HL-60/S4 treated with retinoic acid at 250 ng/mL for 4 days and 3 days (cell line): ENCODE results near the gene EXOC7.

Experiments
- in situ Hi-C: fragments of 300-500 bp; cut with MboI; formaldehyde crosslinking; loops from 2 replicates; pipeline ENCODE4 v1.7.0; 2022; ENCODE audit warnings: low sequenced_read_pairs

Gene EXOC7

DNA sequence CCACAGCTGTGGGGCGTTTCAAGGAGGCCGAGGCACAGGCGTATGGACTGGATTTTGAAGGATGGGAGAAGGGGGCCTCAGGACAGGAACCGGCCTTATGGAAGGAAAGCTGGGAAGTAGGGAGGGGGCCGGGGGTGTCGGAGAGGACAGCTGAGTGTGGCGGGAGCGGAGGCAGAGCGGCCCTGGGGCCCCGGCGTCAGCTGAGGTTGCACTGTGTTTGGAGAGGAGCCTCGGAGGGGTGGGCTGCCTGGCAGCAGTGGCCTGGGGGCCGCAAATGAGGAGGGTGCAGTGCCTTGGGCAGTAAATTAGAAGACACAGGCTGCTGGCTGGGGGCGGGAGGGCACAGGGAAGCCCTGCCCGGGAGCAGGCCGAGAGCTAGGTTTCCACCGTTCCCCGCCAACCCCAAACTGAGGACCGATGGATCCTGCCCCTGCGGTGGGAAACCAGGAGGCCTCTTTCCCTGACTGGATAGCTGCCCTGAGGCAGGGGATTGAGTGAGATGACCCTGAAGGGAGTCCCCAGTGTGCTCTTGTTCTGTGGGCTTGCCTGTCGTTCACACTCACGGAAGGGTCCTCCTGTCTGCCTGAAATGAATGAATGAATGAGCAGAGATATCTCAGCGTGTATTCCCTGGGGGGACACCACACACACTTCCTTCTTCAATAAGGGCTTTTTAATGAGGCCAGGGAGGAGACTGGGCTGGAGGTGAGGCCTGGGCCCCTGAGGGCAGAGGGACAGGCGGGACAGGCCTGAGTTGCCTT, 19.0 kb upstream of the EXOC7 start:
- in situ Hi-C loops = no loop called here

DNA sequence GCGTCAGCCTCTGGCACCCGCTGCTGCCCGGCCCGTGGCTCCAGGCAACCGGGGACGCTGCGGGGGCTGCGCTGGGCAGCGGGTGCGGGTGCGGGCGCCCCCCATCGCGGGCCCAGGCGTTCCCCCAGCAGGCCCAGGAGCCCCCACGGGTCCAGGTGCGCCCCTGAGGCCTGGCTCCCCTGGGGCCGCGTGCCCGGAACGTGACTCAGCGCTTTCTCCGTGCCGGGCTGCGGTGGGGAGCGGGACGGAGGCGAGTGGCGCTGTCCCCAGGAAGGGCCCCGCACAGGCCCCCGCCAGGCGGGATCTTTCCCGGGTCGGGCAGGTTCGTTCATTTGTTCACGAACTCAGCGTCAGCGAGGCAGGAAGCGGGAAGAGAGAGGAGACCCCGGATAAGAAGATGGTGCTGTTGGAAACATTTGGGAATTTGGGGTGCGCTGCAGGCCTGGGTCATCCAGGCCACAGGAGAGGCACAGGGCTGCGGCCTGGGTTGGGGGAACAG, 18.4 kb upstream of the EXOC7 start:
- in situ Hi-C loops = no loop called here

DNA sequence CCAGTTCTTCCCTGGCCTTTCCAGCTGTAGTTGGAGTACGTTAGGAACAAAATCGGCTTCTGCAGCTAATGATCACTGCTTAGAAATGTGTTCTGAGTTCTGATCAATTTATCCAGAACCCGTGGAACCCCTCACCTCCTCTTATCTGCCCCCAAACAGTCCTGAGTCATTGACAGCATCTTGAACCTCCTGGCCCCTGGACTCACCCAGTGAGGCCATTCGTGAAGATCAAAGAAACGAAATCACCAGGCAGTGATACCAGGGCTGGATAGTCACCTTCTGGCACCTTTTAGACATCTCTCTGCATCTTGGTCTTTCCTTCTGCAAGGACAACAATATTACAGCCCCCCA, 17.0 kb upstream of the EXOC7 start:
- in situ Hi-C loops = no loop called here

DNA sequence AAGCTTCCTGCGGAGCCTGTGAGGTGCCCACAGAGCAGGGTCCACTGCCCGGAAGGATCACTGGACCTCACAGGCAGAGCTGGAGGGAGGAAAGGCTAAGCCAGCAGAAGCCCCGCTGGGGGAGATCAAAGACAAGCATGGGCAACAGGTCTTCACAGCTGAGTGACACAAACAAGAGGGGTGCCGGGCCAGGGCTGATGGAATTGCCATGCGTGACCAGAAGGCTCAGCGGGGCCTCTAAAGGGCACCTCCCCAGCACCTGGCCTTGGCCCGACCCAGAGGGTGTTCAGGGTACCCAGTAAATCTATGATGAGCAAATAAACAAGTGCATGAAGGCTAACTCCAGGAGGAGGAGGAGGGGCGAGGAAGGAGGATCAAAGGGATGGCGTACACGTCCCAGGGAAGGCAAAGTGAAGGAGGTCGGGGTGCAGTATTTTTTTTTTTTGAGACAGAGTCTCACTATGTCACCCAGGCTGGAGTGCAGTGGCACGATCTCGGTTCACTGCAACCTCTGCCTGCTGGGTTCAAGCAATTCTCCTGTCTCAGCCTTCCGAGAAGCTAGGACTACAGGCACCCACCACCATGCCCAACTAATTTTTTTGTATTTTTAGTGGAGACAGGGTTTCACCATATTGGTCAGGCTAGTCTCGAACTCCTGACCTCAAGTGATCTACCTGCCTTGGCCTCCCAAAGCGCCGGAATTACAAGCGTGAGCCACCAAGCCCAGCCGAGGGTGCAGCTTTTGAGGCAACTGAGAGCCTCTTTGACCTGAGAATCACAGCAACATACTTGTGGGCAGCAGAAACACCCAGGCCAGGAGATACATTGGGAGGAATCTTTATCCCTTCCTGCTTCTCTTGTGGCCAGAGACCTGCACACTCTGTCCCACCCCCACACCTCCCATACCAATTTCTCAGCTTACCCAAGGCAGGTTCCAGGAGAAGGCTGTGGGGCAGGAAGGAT, 16.1 kb upstream of the EXOC7 start:
- in situ Hi-C loops = loop anchor here (5.0 kb wide), 1 partner anchor 163 kb away; no protein-coding TSS in a partner anchor

DNA sequence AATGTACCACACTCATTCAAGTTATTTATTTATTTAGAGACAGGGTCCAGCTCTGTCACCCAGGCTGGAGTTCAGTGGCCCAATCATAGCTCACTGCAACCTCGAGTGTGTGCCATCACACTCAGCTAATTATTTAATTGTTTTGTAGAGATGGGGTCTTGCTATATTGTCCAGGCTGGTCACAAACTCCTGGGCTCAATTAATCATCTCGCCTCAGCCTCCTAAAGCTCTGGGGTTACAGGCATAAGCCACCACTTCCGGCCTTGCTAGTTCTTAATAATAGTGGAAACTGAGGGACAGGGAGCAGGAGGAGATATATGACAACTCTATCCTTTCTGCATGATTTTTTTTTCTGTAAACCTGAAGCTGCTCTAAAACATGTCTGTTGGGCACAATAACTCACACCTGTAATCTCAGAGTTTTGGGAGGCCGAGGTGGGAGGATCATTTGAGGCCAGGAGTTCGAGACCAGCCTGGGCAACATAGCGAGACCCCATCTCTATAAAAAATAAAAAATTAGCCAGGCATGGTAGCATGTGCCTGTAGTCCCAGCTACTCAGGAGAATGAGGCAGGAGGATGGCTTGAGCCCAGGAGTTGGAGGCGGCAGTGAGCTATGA, 11.7 kb upstream of the EXOC7 start:
- in situ Hi-C loops = loop anchor here (5.0 kb wide), 1 partner anchor 167 kb away; no protein-coding TSS in a partner anchor

DNA sequence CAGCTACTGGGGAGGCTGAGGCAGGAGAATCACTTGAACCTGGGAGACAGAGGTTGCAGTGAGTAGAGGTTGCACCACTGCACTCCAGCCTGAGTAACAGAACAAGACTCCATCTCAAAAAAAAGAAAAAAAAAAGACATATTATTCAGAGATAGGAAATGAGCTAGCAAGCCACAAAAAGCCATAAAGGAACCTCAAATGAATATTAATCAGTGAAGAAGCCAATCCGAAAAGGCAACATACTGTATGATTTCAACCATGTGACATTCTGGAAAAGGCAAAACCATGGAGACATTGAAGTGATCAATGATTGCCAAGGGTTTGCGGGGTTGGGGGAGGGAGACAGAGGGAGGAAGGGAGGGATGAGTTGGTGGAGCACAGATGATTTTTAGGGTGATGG, 8.4 kb upstream of the EXOC7 start:
- in situ Hi-C loops = no loop called here

DNA sequence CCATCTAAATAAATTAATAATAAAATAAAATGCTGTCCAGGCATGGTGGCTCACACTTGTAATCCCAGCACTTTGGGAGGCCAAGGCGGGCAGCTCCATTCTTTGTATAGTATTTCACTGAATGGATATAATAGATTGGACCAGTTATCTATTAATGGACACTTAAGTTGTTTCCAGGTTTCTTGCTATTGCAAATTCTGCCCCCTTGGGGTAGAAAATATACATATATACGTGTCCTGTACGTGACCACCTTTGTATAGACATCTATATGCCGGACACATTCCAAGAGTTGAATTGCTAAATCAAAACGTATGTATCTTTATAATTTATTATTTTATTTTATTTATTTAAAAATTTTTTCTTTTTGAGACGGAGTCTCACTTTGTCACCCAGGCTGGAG, 3.9 kb upstream of the EXOC7 start:
- in situ Hi-C loops = no loop called here

DNA sequence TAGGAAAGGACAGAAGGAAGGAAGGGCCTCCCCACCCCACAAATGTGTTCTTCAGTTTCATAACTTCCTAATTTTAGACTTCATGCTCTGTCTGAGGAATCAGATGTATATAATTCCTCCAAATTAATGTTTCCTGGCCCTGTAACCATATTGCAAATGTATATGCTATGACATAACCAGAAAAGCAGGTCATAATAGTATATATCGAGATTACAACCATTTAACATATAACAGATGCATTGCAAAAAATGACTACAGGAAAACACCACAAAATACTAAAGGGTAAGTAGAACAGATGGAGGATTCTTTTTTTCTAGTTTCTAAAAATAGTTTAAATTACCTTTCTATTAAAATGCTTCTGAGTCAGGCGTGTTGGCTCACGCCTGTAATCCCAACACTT, 3.1 kb upstream of the EXOC7 start:
- in situ Hi-C loops = no loop called here

DNA sequence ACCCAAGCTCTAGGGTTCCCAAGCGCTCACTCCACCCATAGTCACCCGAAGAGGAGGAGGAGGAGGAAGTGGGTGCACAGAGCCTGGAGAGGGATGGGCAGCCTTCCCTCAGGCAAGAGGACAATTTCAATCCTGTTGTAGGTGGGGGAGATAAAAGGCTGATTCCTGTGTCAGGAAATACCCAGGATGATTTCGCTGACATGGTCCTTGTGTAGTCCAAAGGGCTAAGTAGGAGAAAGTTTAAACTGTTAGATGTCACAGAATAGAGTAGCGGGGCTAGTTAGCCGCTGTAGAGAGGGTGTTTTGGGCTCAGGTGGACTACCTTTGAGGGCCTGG, 1.3 kb upstream of the EXOC7 start:
- in situ Hi-C loops = no loop called here

DNA sequence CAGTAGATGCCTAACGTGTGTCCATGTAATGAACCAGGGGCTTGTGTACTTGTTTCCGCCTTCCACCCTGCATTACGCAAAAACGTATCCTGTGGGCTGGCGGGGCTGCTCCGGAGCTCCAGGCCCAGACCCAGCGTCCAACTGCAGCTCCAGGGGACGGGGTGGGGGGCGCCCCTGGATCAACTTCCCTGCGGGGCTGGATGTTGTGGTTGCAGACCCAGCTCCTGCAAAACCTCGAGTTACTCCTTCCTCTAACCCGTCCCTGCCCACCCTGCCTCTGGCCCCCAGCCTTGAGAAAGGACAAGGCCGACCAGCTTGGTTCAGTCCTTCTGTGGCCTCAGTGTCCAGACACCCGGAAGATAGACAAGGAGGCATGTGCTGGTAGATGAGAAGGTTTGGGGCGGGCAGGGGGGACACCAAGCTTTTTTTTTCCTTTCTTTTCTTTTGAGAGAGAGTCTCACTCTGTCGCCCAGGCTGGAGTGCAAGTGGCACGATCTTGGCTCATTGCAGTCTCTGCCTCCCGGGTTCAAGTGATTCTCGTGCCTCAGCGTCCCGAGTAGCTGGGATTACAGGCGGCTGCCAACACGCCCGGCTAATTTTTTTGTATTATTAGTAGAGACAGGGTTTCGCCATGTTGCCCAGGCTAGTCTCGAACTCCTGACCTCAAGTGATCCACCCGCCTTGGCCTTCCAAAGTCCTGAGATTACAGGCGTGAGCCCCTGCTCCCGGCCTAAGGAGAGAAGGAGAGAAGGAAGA, 731 bp upstream of the EXOC7 start:
- in situ Hi-C loops = no loop called here

DNA sequence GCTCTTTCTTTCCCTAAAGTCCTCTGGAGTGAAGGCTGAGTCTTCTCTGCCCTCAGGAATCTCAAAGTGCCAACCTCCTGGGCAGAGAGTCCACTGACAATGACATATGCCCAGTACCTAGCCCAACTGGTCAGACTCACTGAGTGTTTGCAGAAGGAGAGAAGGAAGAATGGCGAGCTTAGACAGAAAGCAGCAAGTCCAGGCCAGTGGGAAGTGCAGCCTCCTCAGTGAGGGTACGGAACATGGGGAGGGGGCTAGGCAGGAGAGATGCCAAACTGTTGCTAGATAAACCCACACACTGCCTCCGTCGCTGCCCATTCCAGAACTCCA, 678 bp downstream of the EXOC7 start:
- in situ Hi-C loops = no loop called here

DNA sequence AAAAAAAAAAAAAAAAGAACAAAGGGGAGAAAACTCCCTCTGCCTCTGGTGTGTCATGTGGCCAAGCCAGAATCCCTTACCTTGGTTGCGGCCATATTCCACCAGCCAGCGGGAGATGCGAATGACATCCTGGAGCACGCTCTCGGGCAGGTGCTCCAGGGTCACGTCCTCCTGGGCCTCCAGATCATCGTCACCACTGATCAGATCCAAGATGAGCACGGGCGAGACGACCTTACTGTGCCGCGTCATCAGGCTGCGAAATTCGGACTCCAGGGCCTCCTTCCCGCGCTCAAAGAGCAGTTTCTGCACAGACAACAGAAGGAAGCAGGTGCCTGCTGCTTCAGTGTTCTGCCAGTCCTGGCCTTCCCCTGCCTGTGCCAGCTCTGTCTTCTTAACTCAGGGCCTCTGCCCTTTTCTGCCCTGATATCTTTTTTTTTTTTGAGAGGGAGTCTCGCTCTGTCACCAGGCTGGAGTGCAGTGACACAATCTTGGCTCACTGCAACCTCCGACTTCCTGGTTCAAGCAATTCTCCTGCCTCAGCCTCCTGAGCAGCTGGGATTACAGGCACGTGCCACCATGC, 5.8 kb downstream of the EXOC7 start:
- in situ Hi-C loops = no loop called here

DNA sequence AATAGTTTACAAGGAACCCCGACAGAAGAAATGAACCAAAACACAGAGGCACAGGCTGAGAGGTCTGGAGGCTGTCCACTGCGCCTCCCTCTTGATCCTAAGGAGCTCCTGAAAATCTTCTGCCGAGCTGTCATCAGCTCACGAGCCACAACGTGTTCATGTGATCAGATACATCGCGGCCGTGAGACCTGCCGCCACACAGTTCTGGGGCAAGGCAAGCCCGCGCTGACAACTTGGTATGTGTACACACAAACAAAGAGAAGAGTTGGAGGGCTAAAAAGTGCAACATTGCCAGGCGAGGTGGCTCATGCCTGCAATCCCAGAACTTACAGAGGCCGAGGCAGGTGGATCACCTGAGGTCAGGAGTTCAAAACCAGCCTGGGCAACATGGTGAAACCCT, 7.6 kb downstream of the EXOC7 start:
- in situ Hi-C loops = no loop called here

DNA sequence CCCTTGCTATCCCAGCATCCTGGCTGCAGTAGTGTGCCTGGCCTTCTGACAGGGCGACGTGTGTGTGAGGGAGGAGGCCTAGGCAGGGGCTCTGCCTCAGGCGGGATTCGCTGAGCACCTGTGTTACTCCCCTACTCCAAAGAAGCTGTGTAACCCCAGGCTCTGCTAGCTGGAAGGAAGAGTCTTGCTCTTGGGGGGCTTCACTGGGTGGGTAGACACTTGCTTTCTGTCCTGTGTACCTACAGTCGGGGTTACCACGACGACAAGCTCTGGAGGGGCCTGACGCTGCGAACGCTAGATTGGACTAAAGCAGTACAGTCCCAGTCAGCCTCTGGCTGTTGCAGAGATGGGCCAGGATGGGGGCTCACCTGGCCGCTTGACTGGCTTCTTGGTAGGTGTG, 9.5 kb downstream of the EXOC7 start:
- in situ Hi-C loops = no loop called here

DNA sequence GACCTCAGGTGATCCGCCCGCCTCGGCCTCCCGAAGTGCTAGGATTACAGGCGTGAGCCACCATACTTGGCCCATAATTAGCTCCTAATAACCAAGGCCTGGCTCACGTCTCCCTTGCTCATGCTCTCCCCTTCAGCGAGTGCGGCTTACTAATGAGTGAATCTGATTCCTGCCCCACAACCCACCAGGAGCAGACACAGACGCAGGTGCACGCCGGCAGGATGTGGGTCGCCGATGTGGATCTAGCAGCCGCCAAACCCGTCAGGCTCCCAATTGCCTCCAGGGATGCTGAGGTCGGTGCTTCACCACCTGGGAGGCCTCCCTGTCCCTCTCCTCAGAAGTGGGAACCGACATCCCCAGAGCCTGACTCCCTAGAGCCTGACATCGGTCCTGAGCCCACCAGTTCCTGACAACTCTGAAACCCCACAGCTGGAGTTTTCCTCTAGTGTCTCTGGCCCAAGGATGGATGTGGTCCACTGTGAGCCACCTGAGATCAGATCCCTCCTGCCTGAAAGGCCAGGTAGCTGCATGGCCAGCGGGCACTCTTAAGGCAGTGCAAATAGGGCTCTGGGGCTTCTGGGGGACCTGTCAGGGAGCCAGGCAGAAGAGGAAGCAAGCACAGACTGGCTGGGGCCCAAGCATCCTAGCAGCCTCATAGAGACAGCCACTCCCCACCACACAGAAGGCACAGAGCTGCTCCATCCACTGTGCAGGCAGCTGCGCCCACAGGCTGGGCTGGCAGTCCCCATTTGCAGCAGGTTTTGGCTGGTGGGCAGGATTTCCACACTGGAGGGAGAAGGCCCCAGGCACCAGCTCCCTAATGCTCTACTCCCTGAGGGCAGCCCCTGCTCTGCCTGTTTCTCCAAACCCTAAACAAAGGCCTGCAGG, 10.8 kb downstream of the EXOC7 start:
- in situ Hi-C loops = no loop called here

DNA sequence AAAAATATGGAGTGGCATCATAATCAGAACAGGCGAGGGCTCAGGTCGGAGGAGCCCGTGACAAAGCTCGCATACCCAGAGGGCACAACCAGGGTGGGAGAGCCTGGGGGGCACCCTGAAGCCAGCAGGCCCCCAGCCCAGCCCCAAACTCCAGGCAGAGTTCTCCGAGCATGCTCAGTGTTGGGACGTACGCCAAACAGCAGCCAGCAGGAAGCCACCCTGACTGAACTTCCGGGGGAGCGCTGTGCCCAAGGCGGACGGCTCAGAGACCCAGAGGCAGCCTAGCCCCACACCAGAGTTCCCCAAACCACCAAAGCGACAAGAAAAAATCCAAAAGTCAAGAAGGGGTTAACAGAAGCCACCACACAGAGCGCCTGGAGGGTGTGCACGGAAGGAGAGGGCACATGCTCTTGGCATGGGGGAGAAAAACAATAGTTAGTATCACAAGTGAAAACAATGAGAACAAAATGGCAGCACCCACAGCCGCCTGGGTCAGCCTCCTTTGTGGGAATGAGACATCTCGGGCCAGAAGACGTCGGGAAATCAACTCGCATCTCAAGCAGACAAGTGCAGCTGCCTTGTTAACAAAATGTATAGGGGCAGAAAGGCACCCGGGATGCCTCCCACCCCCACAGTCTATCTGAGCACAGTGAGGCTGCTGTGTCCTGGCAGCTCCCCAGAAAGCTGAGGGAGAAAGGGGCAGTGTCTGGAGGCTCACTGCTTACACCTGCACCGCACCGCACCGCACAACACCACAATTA, 11.9 kb downstream of the EXOC7 start:
- in situ Hi-C loops = no loop called here

DNA sequence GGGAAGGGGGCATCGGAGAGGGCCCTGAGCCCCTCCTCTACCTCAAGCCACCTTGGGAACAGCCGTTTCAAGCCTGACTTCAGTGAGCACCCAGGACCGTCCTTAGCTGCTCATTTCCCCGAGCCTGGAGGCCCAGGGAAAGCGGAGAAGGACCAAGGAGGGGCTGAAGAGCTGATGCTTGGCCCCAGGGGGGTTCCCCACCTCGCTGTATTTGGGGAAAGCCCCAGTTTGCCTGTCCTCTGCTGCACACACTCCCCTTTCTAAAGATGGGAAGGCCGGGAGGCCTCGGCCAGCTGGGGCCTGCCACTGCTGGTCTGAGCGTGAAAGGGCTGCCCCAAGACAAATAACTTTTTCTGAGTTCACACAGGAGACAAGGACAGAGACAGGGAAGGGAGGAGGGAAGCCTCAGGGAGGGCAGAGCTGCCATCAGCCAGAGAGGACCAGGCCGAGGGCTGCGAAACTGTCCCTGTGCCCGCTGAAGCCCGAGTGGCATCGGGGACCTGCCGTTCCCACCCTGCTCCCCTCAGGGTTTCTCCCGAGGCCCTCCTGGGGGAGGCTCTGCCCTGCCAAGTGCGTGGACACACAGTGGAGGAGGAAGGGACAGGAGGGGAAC, 13.0 kb downstream of the EXOC7 start:
- in situ Hi-C loops = no loop called here

DNA sequence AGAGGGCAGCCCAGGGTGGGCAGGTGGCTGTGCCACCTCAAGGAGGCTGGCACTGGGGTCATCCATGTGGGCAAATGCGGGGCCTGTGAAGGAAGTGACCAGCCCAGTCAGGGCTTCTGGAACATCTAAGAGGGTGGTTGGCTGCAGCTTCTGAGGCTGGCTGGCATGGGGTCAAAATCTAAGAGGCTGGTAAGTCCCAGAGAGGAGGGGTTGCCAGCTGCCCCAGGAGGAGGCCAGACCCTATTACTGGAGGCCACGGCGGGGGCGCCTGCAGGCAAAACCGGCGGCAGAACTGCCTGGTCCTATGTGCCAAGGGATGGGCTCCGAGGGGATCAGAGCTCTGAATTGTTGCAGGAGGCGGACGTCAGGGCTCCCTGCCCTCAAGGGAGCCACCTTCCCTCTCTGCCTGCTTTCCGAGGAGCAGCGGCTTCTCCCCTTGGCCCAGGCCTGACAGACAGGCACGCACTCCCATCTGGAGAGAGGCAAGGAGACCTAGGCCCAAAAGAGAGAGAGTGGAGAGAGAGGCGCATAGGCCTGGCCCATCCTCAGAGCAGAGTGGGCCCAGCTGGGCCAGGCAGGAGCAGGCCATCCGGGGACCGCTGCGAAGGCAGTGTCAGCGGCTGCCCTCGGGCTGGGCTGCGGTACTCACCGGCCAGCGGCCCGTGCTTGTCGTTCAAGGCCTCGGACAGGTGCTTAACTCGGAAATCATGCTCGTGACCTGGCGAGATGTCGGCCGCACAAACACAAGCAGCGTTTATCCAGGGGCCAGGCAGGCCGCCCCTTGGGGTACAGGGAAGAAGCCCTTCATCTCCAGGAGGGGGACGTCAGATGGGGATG, 13.7 kb downstream of the EXOC7 start:
- in situ Hi-C loops = no loop called here
